Measurements from ENCODE around the gene HSCB. TPM values are rescaled to one million over a fixed set of nuclear protein-coding genes. Genes with fewer than 3 reads are reported as not detected.
A peak's percentile ranks its signal among the peaks of the same experiment; 100 is the strongest.

The HSCB gene
- total RNA-seq, 1 donor from 2014 or later = 9.8 TPM

DNA sequence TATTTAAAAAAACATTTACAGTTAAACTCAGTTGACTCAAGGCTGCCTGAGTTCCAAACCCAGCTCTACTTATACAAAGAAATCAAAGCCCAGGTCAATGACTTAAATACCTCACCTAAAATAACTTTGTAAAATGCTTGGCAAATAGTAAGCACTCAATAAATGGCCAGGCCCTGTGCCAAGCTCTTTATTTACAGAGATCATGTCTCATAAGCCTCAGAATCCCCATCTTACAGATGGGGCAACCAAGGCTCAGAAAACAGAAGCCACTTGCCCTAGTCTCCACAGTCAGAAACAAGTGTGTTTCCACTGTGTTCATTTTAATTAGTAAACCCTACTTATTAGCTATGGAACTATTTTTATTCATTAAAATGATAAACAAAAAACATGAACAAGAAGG, 31.7 kb upstream of the HSCB start:
- Histone ChIP-seq H3K9me3 (replicated peaks) (no peaks in the 10 kb centered on the region), H3K4me3 (peak overlapping the region; percentile 12), H3K4me1 (peaks cover 22% of the 10 kb centered on the region), H3K27ac (replicated peaks) (peak overlapping the region; percentile 57), H3K27me3 (ENCODE audit: low read depth) (no peaks in the 10 kb centered on the region), H3K36me3 (no peaks in the 10 kb centered on the region)
- intact Hi-C loops (cut with micrococcal nuclease) = no loop called here
- no peak for TF ChIP-seq CTCF (IDR thresholded peaks at IDR 0.05; ENCODE audit: borderline replicate concordance)
- no peak for DNase-seq

DNA sequence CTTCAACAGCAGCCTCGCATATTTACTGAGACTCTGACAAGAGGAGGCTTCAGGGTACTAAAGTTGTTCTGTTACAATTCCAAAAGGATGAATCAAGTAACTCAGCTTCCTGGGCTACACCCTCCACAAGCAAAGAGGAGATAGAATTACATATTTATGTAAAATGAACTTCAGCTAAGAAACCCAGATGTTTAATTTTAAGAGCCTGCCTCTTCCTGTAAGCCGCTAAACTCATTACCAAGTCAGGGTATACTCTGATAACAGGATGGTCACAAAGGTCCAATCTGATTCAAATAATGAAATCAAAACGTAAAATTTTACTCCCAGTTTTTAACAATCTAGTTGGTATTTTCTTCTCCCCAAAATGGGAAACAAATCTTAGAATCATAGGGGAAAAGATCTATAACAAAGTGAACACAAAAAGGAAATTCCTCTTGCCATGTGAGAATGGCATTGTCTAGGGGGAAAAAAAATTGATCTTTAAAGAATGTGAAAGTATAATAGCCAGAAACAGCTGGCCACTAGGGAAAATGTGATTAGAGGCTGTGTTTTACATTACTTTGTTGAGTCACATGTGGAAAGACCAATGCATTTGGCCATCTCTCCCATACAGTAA, 31.2 kb upstream of the HSCB start:
- H3K4me3 ChIP-seq = peak overlapping the region; percentile 12

GRCh38 chr22:28711341-28711740, 30.5 kb upstream of the HSCB start:
- no peak for TF ChIP-seq CTCF (IDR thresholded peaks at IDR 0.05; ENCODE audit: borderline replicate concordance)
- peaks cover 22% of the 10 kb centered on the region for H3K4me1 ChIP-seq
- H3K27ac ChIP-seq (replicated peaks) = peak overlapping the region; percentile 57
- no peaks in the 10 kb centered on the region for H3K27me3 ChIP-seq (ENCODE audit: low read depth)
- H3K9me3 ChIP-seq (replicated peaks) = no peaks in the 10 kb centered on the region
- intact Hi-C loops (cut with micrococcal nuclease) = no loop called here
- H3K4me3 ChIP-seq = peak overlapping the region; percentile 28
- no peak for DNase-seq
- no peaks in the 10 kb centered on the region for H3K36me3 ChIP-seq

More for the DNA sequence above, 31.2 kb upstream of the HSCB start:
- peak overlapping the region; percentile 57 for H3K27ac ChIP-seq (replicated peaks)
- TF ChIP-seq CTCF (IDR thresholded peaks at IDR 0.05; ENCODE audit: borderline replicate concordance) = no peak
- DNase-seq = no peak
- H3K27me3 ChIP-seq (ENCODE audit: low read depth) = no peaks in the 10 kb centered on the region
- no peaks in the 10 kb centered on the region for H3K9me3 ChIP-seq (replicated peaks)
- peaks cover 22% of the 10 kb centered on the region for H3K4me1 ChIP-seq
- intact Hi-C loops (cut with micrococcal nuclease) = no loop called here
- no peaks in the 10 kb centered on the region for H3K36me3 ChIP-seq

- Histone ChIP-seq H3K9me3 (replicated peaks) (no peaks in the 10 kb centered on the region), H3K36me3 (no peaks in the 10 kb centered on the region), H3K4me3 (peak overlapping the region; percentile 28), H3K27me3 (ENCODE audit: low read depth) (no peaks in the 10 kb centered on the region), H3K27ac (replicated peaks) (peak overlapping the region; percentile 57), H3K4me1 (peaks cover 22% of the 10 kb centered on the region)
- DNase-seq = no peak
- TF ChIP-seq CTCF (IDR thresholded peaks at IDR 0.05; ENCODE audit: borderline replicate concordance) = no peak
- intact Hi-C loops (cut with micrococcal nuclease) = no loop called here
These were observed 29.7 kb upstream of the HSCB start for GRCh38 chr22:28711820-28712777.

- intact Hi-C loops (cut with micrococcal nuclease) = no loop called here
- H3K4me1 ChIP-seq = peaks cover 22% of the 10 kb centered on the region
- DNase-seq = no peak
- no peaks in the 10 kb centered on the region for H3K9me3 ChIP-seq (replicated peaks)
- no peak for TF ChIP-seq CTCF (IDR thresholded peaks at IDR 0.05; ENCODE audit: borderline replicate concordance)
- no peaks in the 10 kb centered on the region for H3K36me3 ChIP-seq
- no peak overlapping the region for H3K4me3 ChIP-seq
- H3K27ac ChIP-seq (replicated peaks) = no peak overlapping the region
- H3K27me3 ChIP-seq (ENCODE audit: low read depth) = no peaks in the 10 kb centered on the region
These were observed 27.7 kb upstream of the HSCB start for GRCh38 chr22:28714043-28714628.
